Parathyroid adenoma (tissue), 2 donors: ENCODE measurements around the gene POMGNT2.

Experiments used
- H2AFZ ChIP-seq: fragments of 300-600 bp; sonication (generic); one replicate; pipeline ENCODE4 v1.7.0; 2017; ENCODE audit warnings: antibody characterized with exemption, mild to moderate bottlenecking
- H3K27ac ChIP-seq: fragments of 300-600 bp; sonication (generic); one replicate; pipeline ENCODE4 v1.7.0; 2017
- H3K27me3 ChIP-seq: fragments of 300-600 bp; sonication (generic); one replicate; pipeline ENCODE4 v1.7.0; 2017; ENCODE audit warnings: low read length; ENCODE audit not compliant: control insufficient read depth, insufficient read depth
- H3K36me3 ChIP-seq: fragments of 300-600 bp; sonication (generic); one replicate; pipeline ENCODE4 v1.7.0; 2017; ENCODE audit warnings: low read length; ENCODE audit not compliant: control insufficient read depth, insufficient read depth
- H3K4me1 ChIP-seq: fragments of 300-600 bp; sonication (generic); one replicate; pipeline ENCODE4 v1.7.0; 2017; ENCODE audit warnings: control low read depth
- H3K4me2 ChIP-seq: fragments of 300-600 bp; sonication (generic); one replicate; pipeline ENCODE4 v1.7.0; 2017; ENCODE audit warnings: low read length
- H3K4me3 ChIP-seq: fragments of 300-600 bp; sonication (generic); one replicate; pipeline ENCODE4 v1.7.0; 2017; ENCODE audit warnings: low read depth, low read length
- H3K79me2 ChIP-seq: fragments of 300-600 bp; sonication (generic); one replicate; pipeline ENCODE4 v1.7.0; 2017; ENCODE audit warnings: control low read depth
- H3K9ac ChIP-seq: fragments of 300-600 bp; sonication (generic); one replicate; pipeline ENCODE4 v1.7.0; 2017; ENCODE audit warnings: mild to moderate bottlenecking
- H3K9me3 ChIP-seq: fragments of 300-600 bp; sonication (generic); one replicate; pipeline ENCODE4 v1.7.0; 2017; ENCODE audit warnings: low read length; ENCODE audit not compliant: control insufficient read depth
- TF ChIP-seq, protein P1 (sequence below): fragments of 300-600 bp; sonication (generic); IDR thresholded peaks from one replicate; pipeline ENCODE4 v1.7.0; 2017; ENCODE audit warnings: antibody characterized with exemption, mild to moderate bottlenecking
- donor health status: primary hyperparathyroidism.

POMGNT2 gene

GRCh38 chr3:43098761-43099160 is 7.1 kb downstream of the POMGNT2 start:
- TF ChIP-seq, protein P1, sequence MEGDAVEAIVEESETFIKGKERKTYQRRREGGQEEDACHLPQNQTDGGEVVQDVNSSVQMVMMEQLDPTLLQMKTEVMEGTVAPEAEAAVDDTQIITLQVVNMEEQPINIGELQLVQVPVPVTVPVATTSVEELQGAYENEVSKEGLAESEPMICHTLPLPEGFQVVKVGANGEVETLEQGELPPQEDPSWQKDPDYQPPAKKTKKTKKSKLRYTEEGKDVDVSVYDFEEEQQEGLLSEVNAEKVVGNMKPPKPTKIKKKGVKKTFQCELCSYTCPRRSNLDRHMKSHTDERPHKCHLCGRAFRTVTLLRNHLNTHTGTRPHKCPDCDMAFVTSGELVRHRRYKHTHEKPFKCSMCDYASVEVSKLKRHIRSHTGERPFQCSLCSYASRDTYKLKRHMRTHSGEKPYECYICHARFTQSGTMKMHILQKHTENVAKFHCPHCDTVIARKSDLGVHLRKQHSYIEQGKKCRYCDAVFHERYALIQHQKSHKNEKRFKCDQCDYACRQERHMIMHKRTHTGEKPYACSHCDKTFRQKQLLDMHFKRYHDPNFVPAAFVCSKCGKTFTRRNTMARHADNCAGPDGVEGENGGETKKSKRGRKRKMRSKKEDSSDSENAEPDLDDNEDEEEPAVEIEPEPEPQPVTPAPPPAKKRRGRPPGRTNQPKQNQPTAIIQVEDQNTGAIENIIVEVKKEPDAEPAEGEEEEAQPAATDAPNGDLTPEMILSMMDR = no peak
- Histone ChIP-seq H3K27me3 (no peaks in the 10 kb centered on the region), H2AFZ (no peak overlapping the region), H3K4me2 (no peak overlapping the region), H3K36me3 (no peaks in the 10 kb centered on the region), H3K27ac (no peak overlapping the region), H3K9ac (no peak overlapping the region), H3K79me2 (peaks cover 27% of the 10 kb centered on the region), H3K4me3 (no peak overlapping the region), H3K4me1 (peaks cover 10% of the 10 kb centered on the region), H3K9me3 (no peaks in the 10 kb centered on the region)

- H3K4me2 ChIP-seq = no peak overlapping the region
- H3K79me2 ChIP-seq = peaks cover 24% of the 10 kb centered on the region
- peaks cover 10% of the 10 kb centered on the region for H3K4me1 ChIP-seq
- no peaks in the 10 kb centered on the region for H3K9me3 ChIP-seq
- H3K9ac ChIP-seq = no peak overlapping the region
- no peaks in the 10 kb centered on the region for H3K36me3 ChIP-seq
- no peak overlapping the region for H2AFZ ChIP-seq
- H3K27me3 ChIP-seq = no peaks in the 10 kb centered on the region
- no peak overlapping the region for H3K27ac ChIP-seq
- TF ChIP-seq, protein P1 = no peak
- no peak overlapping the region for H3K4me3 ChIP-seq
Observed at GRCh38 chr3:43097400-43098080, 8.3 kb downstream of the POMGNT2 start.

GRCh38 chr3:43096761-43097160 is 9.1 kb downstream of the POMGNT2 start:
- Histone ChIP-seq H3K4me2 (no peak overlapping the region), H3K27ac (no peak overlapping the region), H3K9me3 (no peaks in the 10 kb centered on the region), H3K9ac (no peak overlapping the region), H3K4me3 (no peak overlapping the region), H3K79me2 (peaks cover 17% of the 10 kb centered on the region), H2AFZ (no peak overlapping the region), H3K4me1 (peaks cover 10% of the 10 kb centered on the region), H3K36me3 (no peaks in the 10 kb centered on the region), H3K27me3 (no peaks in the 10 kb centered on the region)
- TF ChIP-seq, protein P1 = no peak

- Histone ChIP-seq H3K79me2 (peaks cover 16% of the 10 kb centered on the region), H3K9ac (no peak overlapping the region), H3K27ac (no peak overlapping the region), H2AFZ (no peak overlapping the region), H3K4me3 (no peak overlapping the region), H3K4me2 (no peak overlapping the region), H3K9me3 (no peaks in the 10 kb centered on the region), H3K4me1 (peaks cover 10% of the 10 kb centered on the region), H3K27me3 (no peaks in the 10 kb centered on the region), H3K36me3 (no peaks in the 10 kb centered on the region)
- TF ChIP-seq, protein P1 = no peak
Observed at GRCh38 chr3:43095370-43095769, 10.5 kb downstream of the POMGNT2 start.

DNA sequence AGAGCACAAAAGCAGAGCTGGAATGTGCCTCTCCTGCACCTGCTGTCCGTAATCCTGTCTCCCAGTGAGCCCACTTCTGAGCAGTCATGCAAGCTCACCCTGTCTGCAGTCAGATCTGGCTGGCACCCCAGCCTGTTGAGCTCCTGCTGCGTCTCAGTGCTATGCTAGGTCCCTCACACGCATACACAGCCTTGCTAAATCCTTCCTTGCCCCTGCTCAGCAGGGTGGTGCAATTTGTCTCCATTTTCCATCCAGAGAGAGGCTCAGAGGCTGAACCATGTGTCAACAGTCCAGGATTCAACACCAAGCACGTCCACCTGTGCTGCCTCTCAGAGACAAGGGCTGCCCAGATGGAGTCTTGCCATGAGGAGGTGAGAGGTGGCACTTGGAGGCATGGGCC is 11.0 kb downstream of the POMGNT2 start:
- Histone ChIP-seq H3K9me3 (no peaks in the 10 kb centered on the region), H3K27ac (no peak overlapping the region), H3K27me3 (no peaks in the 10 kb centered on the region), H3K4me2 (no peak overlapping the region), H3K79me2 (peaks cover 16% of the 10 kb centered on the region), H2AFZ (no peak overlapping the region), H3K9ac (no peak overlapping the region), H3K36me3 (no peaks in the 10 kb centered on the region), H3K4me3 (no peak overlapping the region), H3K4me1 (peaks cover 10% of the 10 kb centered on the region)
- TF ChIP-seq, protein P1 = no peak
